ENCODE data around the gene TMEM233.

GRCh38 chr12:119546340-119546739 lies 47.2 kb upstream of the TMEM233 start:
- TF ChIP-seq CTCF (IDR thresholded peaks at IDR 0.05) (no peak), POLR2AphosphoS5 (IDR thresholded peaks at IDR 0.05) (no peak)
